Activated CD4-positive, alpha-beta T cell treated with anti-CD3 and anti-CD28 coated beads for 24 hours (primary cell): ENCODE data around the gene GPC5.
A peak's percentile ranks its signal among the peaks of the same experiment; 100 is the strongest.

ENCODE experiments used
- DNase-seq, 2 donors: peaks; one replicate each; pipeline ENCODE4 v3.0.0-alpha.2; 2020; ENCODE audit warnings: low read depth in 2 of 2

The GPC5 gene

DNA sequence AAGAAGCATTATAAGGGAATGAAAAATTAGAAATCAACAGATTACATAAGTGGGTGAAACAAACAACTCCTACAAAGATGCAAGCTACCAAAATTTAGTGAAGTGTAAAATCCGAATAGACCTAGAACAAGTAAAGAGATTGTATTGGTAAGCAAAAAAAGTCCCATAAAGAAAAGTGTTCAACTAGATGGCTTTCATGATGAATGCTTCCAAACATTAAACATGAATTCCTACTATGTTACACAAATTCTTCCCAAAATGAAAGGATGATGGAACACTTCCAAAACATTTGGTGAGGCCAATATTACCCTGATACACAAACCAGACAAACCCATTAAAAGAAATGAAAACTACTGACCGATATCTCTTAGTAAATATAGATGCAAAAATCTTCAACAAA lies 139.0 kb downstream of the GPC5 start:
- DNase-seq: no peak

GRCh38 chr13:91539286-91540157 lies 141.1 kb downstream of the GPC5 start:
- no peak for DNase-seq

DNA sequence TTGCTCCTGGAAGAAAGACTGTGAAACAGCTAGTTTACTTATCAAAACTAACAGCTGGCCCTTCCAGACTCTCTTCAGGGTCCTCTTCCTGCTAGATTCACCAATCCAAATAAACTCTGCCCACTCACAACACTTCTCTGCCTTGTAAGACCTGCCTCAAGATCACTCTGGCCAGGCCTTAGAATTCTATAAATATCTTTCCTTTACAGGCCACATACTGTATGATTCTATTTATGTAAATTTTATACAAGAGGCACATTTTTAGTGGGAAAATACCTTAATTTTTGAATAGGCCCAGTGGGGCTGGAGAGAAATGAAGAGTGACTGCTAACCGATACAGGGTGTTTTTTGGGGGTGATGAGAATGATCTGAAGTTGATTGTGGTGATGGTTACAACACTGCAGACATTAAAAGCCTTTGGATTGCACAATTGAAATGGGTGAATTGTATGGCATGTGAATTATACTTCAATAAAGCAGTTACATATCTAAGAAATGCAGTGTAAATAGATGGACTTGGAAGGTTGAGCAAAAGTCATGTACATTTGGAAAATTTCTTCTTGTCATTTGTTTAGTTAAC lies 141.8 kb downstream of the GPC5 start:
- DNase-seq: no peak

GRCh38 chr13:91544723-91545122 lies 146.3 kb downstream of the GPC5 start:
- DNase-seq: no peak

GRCh38 chr13:91546900-91547299 lies 148.5 kb downstream of the GPC5 start:
- DNase-seq: no peak

DNA sequence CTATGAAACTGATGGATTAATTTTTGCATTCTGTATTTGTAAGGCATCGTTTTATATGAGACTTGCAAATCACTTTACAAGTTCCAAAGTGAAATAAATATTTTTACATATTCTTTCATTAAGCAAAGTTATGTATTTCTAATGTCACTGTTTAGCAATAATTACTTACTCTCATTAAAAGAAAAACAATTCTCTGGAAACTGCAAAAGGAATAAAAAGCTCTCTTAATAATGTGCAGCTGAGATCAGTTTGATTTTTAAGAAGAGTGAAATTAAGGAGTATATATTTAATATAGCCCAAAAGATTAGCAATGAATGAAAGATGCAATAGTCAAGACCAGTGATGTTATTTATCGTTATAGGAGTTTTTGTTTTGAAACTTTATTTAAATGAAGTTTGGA lies 155.2 kb downstream of the GPC5 start:
- DNase-seq: no peak

GRCh38 chr13:91554101-91554500 lies 155.7 kb downstream of the GPC5 start:
- no peak for DNase-seq

- no peak for DNase-seq
Observed at GRCh38 chr13:91557328-91558090, 159.1 kb downstream of the GPC5 start.

GRCh38 chr13:91563799-91564198 lies 165.4 kb downstream of the GPC5 start:
- DNase-seq: no peak

GRCh38 chr13:91564396-91564795 lies 166.0 kb downstream of the GPC5 start:
- DNase-seq: no peak

- DNase-seq: no peak
Observed at GRCh38 chr13:91565296-91565695, 166.9 kb downstream of the GPC5 start.

- no peak for DNase-seq
Observed at GRCh38 chr13:91567485-91568207, 169.2 kb downstream of the GPC5 start.

DNA sequence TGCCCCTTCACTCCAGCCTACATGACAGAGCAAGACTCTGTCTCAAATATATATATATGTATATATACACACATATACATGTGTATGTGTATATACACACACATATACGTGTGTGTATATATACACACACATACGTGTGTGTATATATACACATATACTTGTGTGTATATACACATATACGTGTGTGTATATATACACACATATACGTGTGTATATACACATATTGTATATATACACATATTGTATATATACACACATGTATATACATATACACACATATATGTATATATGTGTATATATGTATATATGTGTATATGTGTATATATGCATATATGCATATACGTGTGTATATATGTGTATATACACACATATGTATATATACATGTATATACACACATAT lies 173.3 kb downstream of the GPC5 start:
- no peak for DNase-seq

DNA sequence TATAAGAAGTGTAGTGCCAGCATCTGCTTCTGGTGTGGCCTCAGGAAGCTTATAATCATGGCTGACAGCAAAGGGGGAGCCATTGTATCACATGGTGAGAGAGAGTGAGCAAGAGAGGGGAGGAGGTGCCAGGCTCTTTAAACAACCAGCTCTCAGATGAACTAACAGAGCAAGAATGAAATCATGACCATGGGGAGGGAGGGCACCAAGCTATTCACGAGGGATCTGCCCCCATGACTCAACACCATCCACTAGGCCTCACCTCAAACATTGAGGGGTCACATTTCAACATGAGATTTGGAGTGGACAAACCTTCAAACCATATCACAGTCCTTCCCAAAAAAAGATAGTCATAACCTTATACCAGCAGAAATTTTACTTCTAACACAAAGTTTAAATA lies 174.0 kb downstream of the GPC5 start:
- DNase-seq: no peak

DNA sequence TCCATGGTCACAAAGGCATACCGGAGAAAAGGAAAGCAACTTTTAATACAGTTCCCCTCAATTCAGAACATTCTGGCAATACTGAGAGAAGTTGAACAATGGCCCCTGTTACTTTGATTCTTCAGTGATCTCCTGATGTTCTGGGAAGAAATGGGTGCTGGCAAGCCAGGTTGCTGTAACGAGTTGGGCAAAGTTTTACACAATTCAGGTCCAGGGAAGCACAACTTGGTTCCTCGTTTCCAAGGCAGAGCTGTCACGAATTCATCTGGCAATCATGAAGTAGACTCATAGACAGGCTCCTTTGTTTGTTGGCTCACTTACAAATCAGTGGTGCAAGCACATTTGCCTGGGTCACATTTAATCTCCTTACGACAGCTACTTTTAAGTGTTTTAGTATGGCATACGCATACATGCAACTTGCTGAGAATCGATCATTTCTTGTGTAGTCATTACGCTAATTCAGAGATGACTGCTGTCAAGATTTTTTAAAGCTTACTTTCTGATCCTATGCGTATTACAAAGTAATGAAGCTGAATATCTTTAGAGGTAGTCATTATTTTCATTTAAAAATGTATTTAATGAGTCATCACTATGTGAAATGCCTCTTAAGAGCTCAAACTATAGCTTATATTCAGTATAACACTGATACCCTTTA lies 174.7 kb downstream of the GPC5 start:
- DNase-seq: no peak

- no peak for DNase-seq
Observed at GRCh38 chr13:91574766-91575165, 176.3 kb downstream of the GPC5 start.

GRCh38 chr13:91576590-91576989 lies 178.2 kb downstream of the GPC5 start:
- DNase-seq: peak in 1 of 2 donors; percentile 1

GRCh38 chr13:91579320-91579719 lies 180.9 kb downstream of the GPC5 start:
- DNase-seq: no peak

GRCh38 chr13:91580749-91581148 lies 182.3 kb downstream of the GPC5 start:
- DNase-seq: no peak

DNA sequence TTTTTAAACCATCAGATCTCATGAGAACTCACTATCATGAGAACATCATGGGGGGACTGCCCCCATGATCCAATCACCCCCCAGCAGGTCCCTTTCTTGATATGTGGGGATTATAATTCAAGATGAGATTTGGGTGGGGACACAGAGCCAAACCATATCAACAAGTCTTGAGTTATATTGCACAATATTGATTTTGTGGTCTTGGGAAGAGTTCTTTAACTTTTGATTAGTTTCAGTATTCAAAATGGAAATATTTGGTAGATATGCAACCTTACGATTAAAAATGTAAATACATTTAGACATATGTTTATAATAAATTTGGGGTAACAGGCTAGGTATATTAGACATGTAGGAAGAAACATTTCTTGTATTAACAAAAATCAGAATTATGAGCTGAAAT lies 188.2 kb downstream of the GPC5 start:
- DNase-seq: no peak

DNA sequence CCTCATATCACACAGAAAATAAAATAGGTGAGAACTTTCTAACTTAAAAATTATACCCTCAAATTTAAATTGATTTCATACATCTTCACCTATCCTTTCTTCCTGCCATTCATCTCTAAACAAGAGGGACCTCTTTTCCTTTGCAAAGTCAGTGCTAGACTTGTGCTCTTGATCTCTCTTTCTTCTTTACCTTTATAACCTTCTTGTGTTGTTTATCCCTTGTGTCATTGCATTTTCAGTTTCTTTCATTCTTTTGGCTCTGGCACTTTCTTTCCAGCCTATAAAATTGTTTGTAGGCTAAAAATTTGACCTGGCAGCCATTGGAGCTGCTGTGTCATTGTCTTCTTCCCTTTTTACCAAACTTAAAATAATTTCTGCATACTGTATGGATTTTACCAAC lies 190.1 kb downstream of the GPC5 start:
- DNase-seq: no peak
